SK-N-MC (cell line): ENCODE results near the gene CBS.
"Not testable (repeated sequence)": the region's sequence is repeated elsewhere in the genome, so short reads cannot be mapped to it uniquely, and the experiment has no call there.

ENCODE experiments used
- EZH2 ChIP-seq: fragments of 200-600 bp; sonication (generic); IDR thresholded peaks from one replicate; pipeline ENCODE4 v1.6.1; 2017; ENCODE audit warnings: antibody characterized with exemption
- FOXP2 ChIP-seq: optimal IDR thresholded peaks from 2 replicates; pipeline ENCODE3; 2011; ENCODE audit warnings: mild to moderate bottlenecking, moderate library complexity; ENCODE audit not compliant: insufficient read depth; ENCODE audit errors: extremely low read length, control extremely low read depth
- POLR2AphosphoS5 ChIP-seq: IDR thresholded peaks from 2 replicates; pipeline ENCODE4 v1.6.1; 2012; ENCODE audit warnings: mild to moderate bottlenecking, low read depth, low read length, borderline replicate concordance

DNA sequence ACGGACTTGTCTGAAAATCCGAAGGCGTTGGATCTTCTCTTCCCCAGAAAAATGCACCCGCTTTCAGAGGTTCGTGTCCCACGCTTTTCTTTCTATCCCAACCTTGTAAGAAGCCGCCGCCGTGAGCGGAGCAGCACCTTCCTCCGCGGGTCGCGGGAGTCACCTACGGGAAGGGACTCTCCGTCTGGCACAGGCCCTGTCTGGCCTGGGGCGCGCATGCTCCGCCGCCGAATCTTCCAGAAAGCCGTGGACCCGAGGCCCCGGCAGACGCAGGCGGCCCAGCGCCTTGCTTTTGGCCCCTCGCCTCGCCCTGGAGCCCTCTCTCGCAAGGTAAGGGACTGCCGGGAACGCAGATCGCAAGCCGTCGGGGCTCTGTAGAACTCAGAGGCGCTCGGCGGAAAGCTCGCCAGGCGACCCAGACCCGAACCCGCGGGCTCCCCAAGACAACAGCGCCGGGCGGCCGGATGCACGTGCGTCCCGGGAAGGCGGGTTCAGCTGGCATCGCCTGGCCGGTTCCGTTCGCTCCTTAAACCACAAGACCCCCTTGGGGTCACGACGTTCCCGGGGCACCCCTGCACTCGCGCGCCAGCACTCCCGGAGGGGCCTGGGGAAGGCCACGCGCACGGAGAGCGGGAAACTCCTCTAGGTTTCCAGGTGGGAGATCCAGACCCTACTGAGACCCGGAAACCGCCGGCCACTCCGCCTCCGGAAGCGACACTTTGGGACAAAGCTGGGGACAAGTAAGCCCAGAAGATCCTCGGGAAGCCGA is 1.1 kb downstream of the CBS start:
- not testable (repeated sequence) for TF ChIP-seq EZH2, POLR2AphosphoS5, FOXP2
